BLaER1 (cell line): ENCODE measurements around the gene SHROOM3.

ENCODE experiments used
- H3K27ac ChIP-seq: shearing (Covaris generic); formaldehyde crosslinking; 2 replicates; pipeline ENCODE4 v1.8.1; 2022
- H3K27me3 ChIP-seq: shearing (Covaris generic); formaldehyde crosslinking; 2 replicates; pipeline ENCODE4 v1.8.1; 2022
- H3K36me3 ChIP-seq: shearing (Covaris generic); formaldehyde crosslinking; 2 replicates; pipeline ENCODE4 v1.8.1; 2022
- H3K4me1 ChIP-seq: shearing (Covaris generic); formaldehyde crosslinking; 2 replicates; pipeline ENCODE4 v1.8.1; 2022
- H3K4me2 ChIP-seq: shearing (Covaris generic); formaldehyde crosslinking; 2 replicates; pipeline ENCODE4 v1.8.1; 2022
- H3K4me3 ChIP-seq: shearing (Covaris generic); formaldehyde crosslinking; 2 replicates; pipeline ENCODE4 v1.8.1; 2022
- H3K9ac ChIP-seq: shearing (Covaris generic); formaldehyde crosslinking; 2 replicates; pipeline ENCODE4 v1.8.1; 2022
- H3K9me3 ChIP-seq: shearing (Covaris generic); formaldehyde crosslinking; 2 replicates; pipeline ENCODE4 v1.8.1; 2022
- H4K20me1 ChIP-seq: shearing (Covaris generic); formaldehyde crosslinking; 2 replicates; pipeline ENCODE4 v1.8.1; 2022
- Cebpa-rat ChIP-seq: shearing (Covaris generic); IDR thresholded peaks from 2 replicates; pipeline ENCODE4 v1.8.1; 2022

Gene SHROOM3

DNA sequence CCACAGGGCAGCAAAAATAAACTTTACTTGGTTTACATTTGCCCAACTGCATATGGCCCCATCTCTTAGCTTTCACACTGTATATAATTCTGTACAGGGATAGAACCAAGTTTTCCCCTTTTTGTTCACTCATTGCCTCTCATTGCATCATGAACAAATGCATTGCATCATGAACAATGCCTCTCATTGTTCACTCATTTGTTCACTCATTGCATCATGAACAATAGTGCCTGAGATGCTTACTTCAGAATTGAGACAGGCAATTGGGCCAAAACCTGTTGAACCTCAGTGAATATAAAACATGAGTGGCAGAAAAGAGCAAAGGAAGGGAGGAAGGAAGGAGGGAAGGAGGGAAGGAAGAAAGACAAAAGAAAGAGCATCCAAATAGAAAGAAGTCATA lies 364.7 kb downstream of the SHROOM3 start:
- TF ChIP-seq Cebpa-rat: no peak
- Histone ChIP-seq H4K20me1 (no peaks in the 10 kb centered on the region), H3K27me3 (no peaks in the 10 kb centered on the region), H3K9ac (no peak overlapping the region), H3K4me1 (no peaks in the 10 kb centered on the region), H3K4me3 (no peak overlapping the region), H3K4me2 (no peak overlapping the region), H3K27ac (no peak overlapping the region), H3K36me3 (no peaks in the 10 kb centered on the region), H3K9me3 (no peaks in the 10 kb centered on the region)

DNA sequence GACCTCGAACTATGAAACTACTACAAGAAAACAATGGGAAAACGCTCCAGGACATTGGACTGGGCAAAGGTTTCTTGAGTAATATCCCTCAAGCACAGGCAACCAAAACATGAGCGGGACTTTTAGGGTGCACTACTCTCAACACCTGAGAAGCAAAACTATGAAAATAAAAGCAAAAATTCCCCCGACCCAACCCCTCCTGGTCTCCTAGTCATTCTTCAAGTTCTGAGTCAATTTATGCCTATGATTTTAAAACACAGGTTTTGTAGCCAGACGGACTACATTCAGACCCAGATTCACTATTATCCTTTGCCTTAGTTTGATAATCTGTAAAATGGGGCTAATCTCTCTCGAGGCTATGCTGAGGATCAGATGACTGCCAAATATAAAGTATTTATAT lies 365.9 kb downstream of the SHROOM3 start:
- Histone ChIP-seq H3K27me3 (no peaks in the 10 kb centered on the region), H3K27ac (no peak overlapping the region), H3K9me3 (no peaks in the 10 kb centered on the region), H3K4me3 (no peak overlapping the region), H3K4me2 (no peak overlapping the region), H4K20me1 (no peaks in the 10 kb centered on the region), H3K4me1 (peaks cover 5% of the 10 kb centered on the region; the same call in 1 of the 2 replicates), H3K9ac (no peak overlapping the region), H3K36me3 (no peaks in the 10 kb centered on the region)
- no peak for TF ChIP-seq Cebpa-rat

DNA sequence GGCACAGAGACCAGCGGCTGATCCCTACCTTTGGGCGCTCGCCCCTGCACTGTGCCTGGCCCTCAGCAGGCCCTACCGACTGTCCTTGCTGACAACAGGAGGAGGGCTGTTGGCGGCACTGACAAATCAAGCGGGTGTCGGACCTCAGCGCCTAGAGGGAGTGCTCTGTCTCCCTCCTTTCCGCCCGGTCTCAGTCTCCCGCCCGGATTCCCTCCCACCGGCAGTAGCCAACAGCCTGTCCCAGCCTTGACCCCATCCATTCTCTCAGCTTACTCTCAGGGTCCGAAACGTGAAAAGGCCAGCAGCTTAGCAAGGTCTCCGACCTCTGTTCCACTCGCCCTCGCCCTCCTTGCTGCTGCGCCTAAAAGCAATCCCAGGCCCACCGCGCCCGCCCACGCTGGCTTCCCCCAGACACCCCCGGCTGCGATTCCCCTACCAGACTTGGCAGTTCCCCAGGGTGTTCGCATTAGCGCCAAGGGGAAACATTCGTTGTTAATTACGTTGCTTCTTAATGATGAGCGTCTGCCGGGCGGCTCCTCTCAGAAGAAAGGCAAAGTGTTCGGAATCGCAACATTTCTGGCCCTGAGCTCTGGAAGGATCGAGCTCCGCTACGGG lies 366.7 kb downstream of the SHROOM3 start:
- Histone ChIP-seq H4K20me1 (no peaks in the 10 kb centered on the region), H3K36me3 (no peaks in the 10 kb centered on the region), H3K4me2 (no peak overlapping the region), H3K4me3 (no peak overlapping the region), H3K27ac (no peak overlapping the region), H3K27me3 (no peaks in the 10 kb centered on the region), H3K9ac (no peak overlapping the region), H3K4me1 (peaks cover 6% of the 10 kb centered on the region; the same call in 1 of the 2 replicates), H3K9me3 (peaks cover 2% of the 10 kb centered on the region; the same call in 1 of the 2 replicates)
- no peak for TF ChIP-seq Cebpa-rat

DNA sequence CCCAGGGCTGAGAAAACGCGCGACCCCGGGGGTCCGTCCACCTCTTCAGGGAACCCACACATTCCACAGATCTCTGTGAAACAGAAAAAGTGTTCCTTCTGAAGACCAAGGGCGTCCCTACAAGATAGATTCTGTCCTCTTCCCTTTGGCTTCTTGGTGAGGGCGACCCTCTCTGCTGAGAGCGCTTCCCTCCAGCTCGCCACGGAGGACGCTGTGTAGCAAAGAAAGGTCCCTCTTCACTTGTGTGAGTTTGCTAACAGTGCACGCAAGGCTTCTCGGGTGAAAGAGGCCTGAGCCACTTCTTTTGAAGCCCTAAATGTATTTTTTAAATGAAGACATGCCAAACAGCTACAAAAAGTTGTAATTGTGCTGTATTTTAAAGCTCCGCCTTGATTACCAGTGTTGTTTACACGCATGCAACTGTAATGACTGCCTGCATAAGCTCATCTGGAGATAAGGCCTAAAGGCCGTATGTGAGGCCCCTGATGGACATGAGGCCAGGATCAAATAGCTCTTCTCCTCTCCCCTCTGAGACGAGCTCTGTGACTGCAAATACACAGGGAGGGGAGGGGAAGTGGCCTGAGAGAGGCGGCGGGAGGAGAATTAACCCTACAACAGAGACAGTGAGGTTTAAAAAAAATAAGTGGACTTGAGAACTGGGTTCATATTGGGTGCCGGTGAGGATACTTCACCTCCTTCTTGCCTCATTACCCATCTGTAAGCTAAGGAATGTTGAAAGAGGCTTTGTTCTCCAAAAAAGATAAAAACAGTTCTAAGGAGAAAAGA lies 367.4 kb downstream of the SHROOM3 start:
- no peaks in the 10 kb centered on the region for H4K20me1 ChIP-seq
- no peaks in the 10 kb centered on the region for H3K27me3 ChIP-seq
- peaks cover 9% of the 10 kb centered on the region; the same call in 1 of the 2 replicates for H3K9me3 ChIP-seq
- H3K4me2 ChIP-seq: no peak overlapping the region
- peaks cover 6% of the 10 kb centered on the region; the same call in 1 of the 2 replicates for H3K4me1 ChIP-seq
- no peak overlapping the region for H3K4me3 ChIP-seq
- no peak overlapping the region for H3K27ac ChIP-seq
- no peak for TF ChIP-seq Cebpa-rat
- no peak overlapping the region for H3K9ac ChIP-seq
- no peaks in the 10 kb centered on the region for H3K36me3 ChIP-seq

DNA sequence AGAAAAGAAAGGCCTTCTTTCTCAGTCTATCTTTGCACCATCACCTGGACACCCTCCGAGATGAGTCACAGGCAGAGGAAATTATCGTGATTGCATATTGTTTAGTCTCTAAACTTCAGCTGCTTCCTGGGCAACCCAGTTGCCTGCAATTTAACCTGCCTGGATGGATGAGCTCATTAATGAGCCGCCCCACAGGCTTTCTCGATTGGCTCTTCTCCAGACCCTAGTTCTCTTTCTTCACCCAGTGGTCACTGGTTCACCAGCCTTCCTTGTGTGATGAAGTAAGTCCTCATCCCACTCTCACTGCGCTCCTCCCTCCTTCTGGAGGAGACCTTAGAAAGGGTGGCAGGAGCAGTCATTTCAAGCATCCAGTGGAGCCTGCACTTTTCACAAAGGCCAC lies 368.5 kb downstream of the SHROOM3 start:
- no peak overlapping the region for H3K4me3 ChIP-seq
- H3K9ac ChIP-seq: no peak overlapping the region
- no peaks in the 10 kb centered on the region for H3K27me3 ChIP-seq
- H4K20me1 ChIP-seq: no peaks in the 10 kb centered on the region
- no peak overlapping the region for H3K4me2 ChIP-seq
- peaks cover 20% of the 10 kb centered on the region for H3K9me3 ChIP-seq
- peaks cover 6% of the 10 kb centered on the region; the same call in 1 of the 2 replicates for H3K4me1 ChIP-seq
- H3K36me3 ChIP-seq: no peaks in the 10 kb centered on the region
- no peak overlapping the region for H3K27ac ChIP-seq
- no peak for TF ChIP-seq Cebpa-rat

DNA sequence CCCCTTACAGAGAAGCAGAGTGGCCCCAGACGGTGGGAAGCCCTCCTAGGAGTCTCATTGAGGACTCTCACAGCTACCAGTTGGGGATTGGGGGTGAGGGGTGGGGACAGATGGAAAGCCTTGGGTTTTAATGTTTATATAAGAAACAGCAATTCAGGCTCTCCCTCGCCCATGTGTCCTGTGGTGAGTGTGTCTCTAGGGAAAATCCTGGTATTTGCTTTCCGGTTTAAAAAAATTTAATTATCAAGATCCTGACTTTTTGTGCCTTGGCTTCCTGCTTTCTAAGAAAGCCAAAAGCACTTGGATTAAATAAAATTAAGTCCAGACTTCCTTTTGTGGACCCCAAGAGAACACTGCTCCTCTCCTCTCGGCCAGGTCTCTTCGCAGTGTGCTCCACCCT lies 369.1 kb downstream of the SHROOM3 start:
- H3K4me3 ChIP-seq: no peak overlapping the region
- H3K9me3 ChIP-seq: peaks cover 26% of the 10 kb centered on the region
- no peak for TF ChIP-seq Cebpa-rat
- H4K20me1 ChIP-seq: no peaks in the 10 kb centered on the region
- peaks cover 6% of the 10 kb centered on the region; the same call in 1 of the 2 replicates for H3K4me1 ChIP-seq
- no peaks in the 10 kb centered on the region for H3K36me3 ChIP-seq
- H3K27ac ChIP-seq: no peak overlapping the region
- H3K27me3 ChIP-seq: no peaks in the 10 kb centered on the region
- H3K4me2 ChIP-seq: no peak overlapping the region
- H3K9ac ChIP-seq: no peak overlapping the region

DNA sequence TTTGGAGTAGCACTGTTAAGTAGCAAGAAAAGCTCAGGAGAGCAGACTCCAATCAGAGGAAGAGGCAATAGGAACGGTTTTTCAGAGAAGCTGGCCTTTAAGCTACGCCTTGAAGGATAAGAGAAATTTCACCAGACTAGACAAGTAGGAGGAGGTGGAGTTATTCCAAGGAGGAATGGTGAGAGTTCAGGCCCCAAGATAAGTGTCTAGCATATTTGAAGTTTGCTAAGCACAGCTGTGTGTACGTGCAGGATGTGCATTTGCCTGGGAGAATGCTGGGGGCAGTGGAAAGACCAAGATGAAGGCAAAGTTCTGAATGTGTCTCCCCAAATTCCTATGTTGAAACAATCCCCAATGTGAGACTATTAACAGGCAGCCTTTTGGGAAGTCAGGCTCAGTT lies 371.3 kb downstream of the SHROOM3 start:
- no peak overlapping the region for H3K4me3 ChIP-seq
- H3K27ac ChIP-seq: no peak overlapping the region
- peaks cover 6% of the 10 kb centered on the region; the same call in 1 of the 2 replicates for H3K4me1 ChIP-seq
- no peaks in the 10 kb centered on the region for H3K27me3 ChIP-seq
- TF ChIP-seq Cebpa-rat: no peak
- no peak overlapping the region for H3K9ac ChIP-seq
- H4K20me1 ChIP-seq: no peaks in the 10 kb centered on the region
- peaks cover 30% of the 10 kb centered on the region for H3K9me3 ChIP-seq
- no peak overlapping the region for H3K4me2 ChIP-seq
- H3K36me3 ChIP-seq: no peaks in the 10 kb centered on the region

DNA sequence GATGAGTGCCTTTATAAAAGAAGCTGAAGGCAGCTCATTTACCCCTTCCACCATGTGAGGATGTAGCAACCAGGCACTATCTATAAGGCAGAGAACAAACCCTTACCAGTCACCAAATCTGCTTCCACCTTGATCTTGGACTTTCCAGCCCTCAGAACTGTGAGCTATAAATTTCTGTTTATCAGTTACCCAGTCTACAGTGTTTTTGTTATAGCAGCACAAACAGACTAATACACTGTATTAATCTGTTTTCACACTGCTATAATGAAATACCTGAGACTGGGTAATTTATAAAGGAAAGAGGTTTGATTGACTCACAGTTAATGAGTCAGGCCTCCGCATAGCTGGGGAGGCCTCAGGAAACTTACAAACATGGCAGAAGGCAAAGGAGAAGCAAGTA lies 371.7 kb downstream of the SHROOM3 start:
- no peaks in the 10 kb centered on the region for H4K20me1 ChIP-seq
- no peak overlapping the region for H3K4me2 ChIP-seq
- H3K4me1 ChIP-seq: peaks cover 6% of the 10 kb centered on the region; the same call in 1 of the 2 replicates
- H3K9ac ChIP-seq: no peak overlapping the region
- no peak overlapping the region for H3K27ac ChIP-seq
- no peak overlapping the region for H3K4me3 ChIP-seq
- no peaks in the 10 kb centered on the region for H3K36me3 ChIP-seq
- no peaks in the 10 kb centered on the region for H3K27me3 ChIP-seq
- peaks cover 30% of the 10 kb centered on the region for H3K9me3 ChIP-seq
- no peak for TF ChIP-seq Cebpa-rat

DNA sequence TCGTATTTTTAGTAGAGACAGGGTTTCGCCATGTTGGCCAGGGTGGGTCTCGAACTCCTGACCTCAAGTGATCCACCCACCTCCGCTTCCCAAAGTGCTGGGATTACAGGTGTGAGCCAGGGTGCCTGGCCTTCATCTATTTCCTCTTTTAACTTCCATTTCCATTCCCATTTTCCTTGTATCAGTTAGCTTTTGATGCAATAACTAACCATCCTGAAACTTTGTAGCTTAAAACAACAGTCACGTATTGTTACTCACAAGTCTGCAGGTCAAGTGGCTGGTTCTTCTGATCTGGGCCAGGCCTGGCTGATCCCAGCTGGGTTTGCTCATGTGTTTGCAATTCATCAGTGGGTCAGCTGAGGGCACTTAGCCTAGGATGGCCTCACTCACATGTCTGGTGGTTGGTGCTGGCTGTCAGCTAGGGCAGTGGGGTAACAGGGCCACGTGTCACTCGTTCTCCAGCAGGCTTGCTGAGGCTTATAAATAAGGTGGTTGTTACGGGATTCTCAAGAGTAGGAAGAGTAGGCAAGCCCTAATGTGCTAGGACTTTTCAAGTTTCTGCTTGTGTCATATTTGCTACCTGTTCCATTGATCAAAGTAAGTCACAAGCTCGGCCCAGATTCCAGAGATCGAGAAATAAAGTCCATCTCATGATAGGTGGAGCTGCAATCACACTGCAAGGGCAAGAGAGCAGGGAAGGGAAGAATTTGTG lies 374.7 kb downstream of the SHROOM3 start:
- Histone ChIP-seq H3K36me3 (no peaks in the 10 kb centered on the region), H3K27me3 (no peaks in the 10 kb centered on the region), H3K4me2 (no peak overlapping the region), H4K20me1 (no peaks in the 10 kb centered on the region), H3K9me3 (peaks cover 30% of the 10 kb centered on the region), H3K27ac (no peak overlapping the region), H3K4me1 (peaks cover 6% of the 10 kb centered on the region; the same call in 1 of the 2 replicates), H3K9ac (no peak overlapping the region), H3K4me3 (no peak overlapping the region)
- TF ChIP-seq Cebpa-rat: no peak
